IMR-90 (cell line): ENCODE results near the gene UNC5B. TPM values are rescaled to one million over a fixed set of nuclear protein-coding genes. Genes with fewer than 3 reads are reported as not detected.

Experiments used
- ATAC-seq: fragments of 200-7000 bp; cut with Tn5 transposase; 2 replicates; pipeline ENCODE4 v1.9.1; 2020; ENCODE audit warnings: low read depth, mild to moderate bottlenecking, moderate library complexity
- BruUV-seq: library from RNA; stranded (reverse); fragments of 400-500 nt; replicated peaks from 2 replicates; lab custom pipeline; 2021; lab: Mats Ljungman, UMichigan
- CTCF ChIA-PET: fragments of 300-600 bp; formaldehyde crosslinking; extraction: SDS; loops from one replicate; lab custom pipeline; 2021; ENCODE audit warnings: antibody characterized with exemption; lab: Yijun Ruan, JAX
- POLR2A ChIA-PET: fragments of 300-600 bp; sonication (Branson Sonifier 250); formaldehyde crosslinking; loops from one replicate; lab custom pipeline; 2022; ENCODE audit warnings: antibody characterized with exemption; ENCODE audit not compliant: unreplicated experiment; lab: Charles Lee
- DNase-seq: peaks from one replicate; pipeline ENCODE4 v3.0.0; 2013
- H2AFZ ChIP-seq: replicated peaks from 2 replicates; pipeline ENCODE3; 2013; ENCODE audit warnings: low read length, mild to moderate bottlenecking; ENCODE audit not compliant: poor library complexity
- H2AK5ac ChIP-seq: 2 replicates; pipeline ENCODE4 v1.6.1; 2013; ENCODE audit warnings: low read depth, low read length, inconsistent platforms
- H2AK9ac ChIP-seq: replicated peaks from 2 replicates; pipeline ENCODE3; 2013; ENCODE audit warnings: mild to moderate bottlenecking, low read depth, low read length, moderate library complexity; ENCODE audit not compliant: poor library complexity
- H2BK120ac ChIP-seq: 2 replicates; pipeline ENCODE4 v1.6.1; 2013; ENCODE audit warnings: low read depth, low read length, inconsistent platforms
- H2BK15ac ChIP-seq: 3 replicates; pipeline ENCODE4 v1.6.1; 2013; ENCODE audit warnings: low read depth, low read length, inconsistent platforms
- H2BK20ac ChIP-seq: 2 replicates; pipeline ENCODE4 v1.6.1; 2013; ENCODE audit warnings: low read depth, mild to moderate bottlenecking, inconsistent platforms, low read length, moderate library complexity
- H2BK5ac ChIP-seq: 2 replicates; pipeline ENCODE4 v1.6.1; 2013; ENCODE audit warnings: mild to moderate bottlenecking, low read depth, low read length, inconsistent platforms; ENCODE audit not compliant: poor library complexity, severe bottlenecking
- H3K14ac ChIP-seq: replicated peaks from 2 replicates; pipeline ENCODE4 v1.6.1; 2013; ENCODE audit warnings: low read depth, low read length, inconsistent platforms
- H3K18ac ChIP-seq: 2 replicates; pipeline ENCODE4 v1.6.1; 2013; ENCODE audit warnings: low read depth, low read length, control low read depth
- H3K23ac ChIP-seq: 2 replicates; pipeline ENCODE4 v1.6.1; 2013; ENCODE audit warnings: low read depth, low read length, inconsistent platforms
- H3K27ac ChIP-seq: 2 replicates; pipeline ENCODE4 v1.5.1; 2013; ENCODE audit warnings: mild to moderate bottlenecking, control low read depth, low read length; ENCODE audit not compliant: insufficient read depth
- H3K27me3 ChIP-seq: 2 replicates; pipeline ENCODE4 v1.6.1; 2013; ENCODE audit warnings: low read length; ENCODE audit not compliant: control insufficient read depth, insufficient read depth
- H3K36me3 ChIP-seq: 2 replicates; pipeline ENCODE4 v1.6.1; 2013; ENCODE audit warnings: low read length, mixed read lengths; ENCODE audit not compliant: control insufficient read depth, insufficient read depth
- H3K4ac ChIP-seq: 2 replicates; pipeline ENCODE4 v1.6.1; 2013; ENCODE audit warnings: low read depth, low read length, inconsistent platforms
- H3K4me1 ChIP-seq: 2 replicates; pipeline ENCODE4 v1.6.1; 2013; ENCODE audit warnings: low read length, mixed read lengths; ENCODE audit not compliant: control insufficient read depth, insufficient read depth
- H3K4me2 ChIP-seq: 2 replicates; pipeline ENCODE4 v1.6.1; 2013; ENCODE audit warnings: low read depth, mild to moderate bottlenecking, control low read depth, low read length, moderate library complexity
- H3K4me3 ChIP-seq: 2 replicates; pipeline ENCODE4 v1.5.1; 2013; ENCODE audit warnings: low read depth, mild to moderate bottlenecking, control low read depth, low read length, moderate library complexity; ENCODE audit not compliant: insufficient read depth
- H3K56ac ChIP-seq: 2 replicates; pipeline ENCODE4 v1.6.1; 2013; ENCODE audit warnings: low read length, inconsistent platforms; ENCODE audit not compliant: insufficient read depth; ENCODE audit errors: extremely low read depth
- H3K79me1 ChIP-seq, 2 experiments: 2 replicates each; pipeline ENCODE4 v1.6.1; 2013; ENCODE audit warnings: low read length in 2 of 2, inconsistent platforms in 1 of 2, low read depth in 1 of 2
- H3K9ac ChIP-seq: 2 replicates; pipeline ENCODE4 v1.6.1; 2013; ENCODE audit warnings: low read depth, low read length, control low read depth
- H3K9me1 ChIP-seq: 2 replicates; pipeline ENCODE4 v1.6.1; 2013; ENCODE audit warnings: low read length, inconsistent platforms; ENCODE audit not compliant: insufficient read depth
- H3K9me3 ChIP-seq: 2 replicates; pipeline ENCODE4 v1.6.1; 2013; ENCODE audit warnings: low read length; ENCODE audit not compliant: control insufficient read depth, insufficient read depth
- H4K20me1 ChIP-seq: 2 replicates; pipeline ENCODE4 v1.6.1; 2013; ENCODE audit warnings: low read length, inconsistent platforms; ENCODE audit not compliant: insufficient read depth
- H4K5ac ChIP-seq: 2 replicates; pipeline ENCODE4 v1.6.1; 2013; ENCODE audit warnings: mild to moderate bottlenecking, low read depth, low read length, control low read depth
- H4K8ac ChIP-seq, 2 experiments: 2 replicates each; pipeline ENCODE4 v1.6.1; 2013; ENCODE audit warnings: low read depth in 2 of 2, low read length in 2 of 2, control low read depth in 1 of 2, inconsistent platforms in 1 of 2
- H4K91ac ChIP-seq: 2 replicates; pipeline ENCODE4 v1.6.1; 2013; ENCODE audit warnings: low read depth, low read length, inconsistent platforms; ENCODE audit not compliant: insufficient read depth
- CEBPB ChIP-seq: IDR thresholded peaks from 2 replicates; pipeline ENCODE4 v1.6.1; 2012; ENCODE audit warnings: low read depth, low read length, improper control_type of control experiment
- CTCF ChIP-seq: conservative IDR thresholded peaks from 2 replicates; pipeline ENCODE4 v1.5.1; 2012; ENCODE audit warnings: mild to moderate bottlenecking, low read depth, low read length, improper control_type of control experiment
- ELK1 ChIP-seq: fragments of 150-350 bp; IDR thresholded peaks from 2 replicates; pipeline ENCODE4 v1.6.1; 2016; ENCODE audit warnings: low read depth, mild to moderate bottlenecking, low read length, moderate library complexity, borderline replicate concordance
- NFE2L2 ChIP-seq: fragments of 150-350 bp; IDR thresholded peaks from 2 replicates; pipeline ENCODE4 v1.6.1; 2016; ENCODE audit warnings: low read depth, mild to moderate bottlenecking, low read length
- POLR2A ChIP-seq: IDR thresholded peaks from 2 replicates; pipeline ENCODE4 v1.6.1; 2012; ENCODE audit warnings: mild to moderate bottlenecking, low read depth, low read length
- RAD21 ChIP-seq: IDR thresholded peaks from 2 replicates; pipeline ENCODE4 v1.6.1; 2012; ENCODE audit warnings: low read length, improper control_type of control experiment
- SMC3 ChIP-seq: fragments of 150-350 bp; IDR thresholded peaks from 2 replicates; pipeline ENCODE4 v1.6.1; 2016; ENCODE audit warnings: low read depth, mild to moderate bottlenecking, antibody characterized with exemption, low read length, moderate library complexity
- USF2 ChIP-seq: fragments of 150-350 bp; IDR thresholded peaks from 2 replicates; pipeline ENCODE4 v1.6.1; 2017; ENCODE audit warnings: mild to moderate bottlenecking, antibody characterized with exemption, low read length, low read depth
- WGBS, 2 experiments: methylation state at CpG; one replicate each; pipeline versions ENCODE4 v1.1.5 to v1.1.7; 2013; ENCODE audit warnings: missing lambda C conversion rate in 2 of 2; ENCODE audit not compliant: insufficient read length in 1 of 2; ENCODE audit errors: extremely low coverage in 2 of 2; 5-methylcytosine and 5-hydroxymethylcytosine counted together
- dilution Hi-C: fragments of 300-500 bp; cut with HindIII; formaldehyde crosslinking; loops from one replicate; pipeline ENCODE4 v1.14.3; 2018; ENCODE audit warnings: low sequenced_read_pairs; ENCODE audit not compliant: unreplicated experiment
- in situ Hi-C: fragments of 300-500 bp; cut with MboI; formaldehyde crosslinking; loops from 3 replicates; pipeline ENCODE4 v1.14.3; 2019; ENCODE audit warnings: low sequenced_read_pairs, inconsistent platforms, mixed read lengths
- intact Hi-C: fragments of 100-400 bp; cut with micrococcal nuclease; formaldehyde crosslinking; loops from 2 replicates; pipeline ENCODE4 v1.10.0; 2022
- polyA plus RNA-seq, 3 experiments: library from polyadenylated mRNA; depleted of rRNA; stranded (reverse); fragments of >200 nt; gene quantifications; 2 replicates each; pipeline ENCODE4 v1.2.3, GENCODE V29; 2012; ENCODE audit warnings: low replicate concordance in 1 of 3
- total RNA-seq: library from RNA; depleted of rRNA; stranded (reverse); fragments of >200 nt; gene quantifications from 2 replicates; pipeline ENCODE4 v1.2.3, GENCODE V29; 2012

UNC5B gene
- total and polyA plus RNA-seq, 2 of the 4 experiments (the other 2 are of a cell fraction): 1.6 to 4.2 TPM

- TF ChIP-seq CEBPB (peak; percentile 80), NFE2L2 (peak; percentile 25; the same call in 1 of the 2 replicates)
Observed at GRCh38 chr10:71260622-71261325, 48.4 kb downstream of the UNC5B start (continued).

GRCh38 chr10:71262027-71262426, 49.7 kb downstream of the UNC5B start:
- no peak overlapping the region for H3K27ac ChIP-seq
- no peaks in the 10 kb centered on the region; a peak in 1 of 4 replicates for H3K79me1 ChIP-seq
- CTCF ChIA-PET: no interaction called here
- TF ChIP-seq NFE2L2 (no peak), RAD21 (no peak), POLR2A (no peak), SMC3 (no peak), ELK1 (no peak), USF2 (no peak), CTCF (no peak)
- H4K8ac ChIP-seq: no peak overlapping the region
- H4K20me1 ChIP-seq: no peaks in the 10 kb centered on the region
- no peak overlapping the region for H2AK9ac ChIP-seq
- dilution Hi-C loops: no loop called here
- H2BK20ac ChIP-seq: no peak overlapping the region
- no peak for DNase-seq
- no TSS peak for BruUV-seq
- no peak overlapping the region for H3K4me3 ChIP-seq
- H3K23ac ChIP-seq: no peak overlapping the region
- no peak overlapping the region; the same call in 1 of the 2 replicates for H4K91ac ChIP-seq
- no peak overlapping the region for H2BK120ac ChIP-seq
- H3K4ac ChIP-seq: no peak overlapping the region; the same call in 1 of the 2 replicates
- intact Hi-C loops: no loop called here
- H3K4me1 ChIP-seq: peaks cover 31% of the 10 kb centered on the region
- no peak overlapping the region for H2AFZ ChIP-seq
- no peak overlapping the region for H2BK5ac ChIP-seq
- H4K5ac ChIP-seq: no peak overlapping the region
- no peak overlapping the region for H2BK15ac ChIP-seq
- POLR2A ChIA-PET: no interaction called here
- no peaks in the 10 kb centered on the region for H3K9me1 ChIP-seq
- no peaks in the 10 kb centered on the region for H3K36me3 ChIP-seq
- no peak overlapping the region for H3K14ac ChIP-seq
- no peak overlapping the region for H3K18ac ChIP-seq
- WGBS, 2 experiments: 60% methylated on average over 3 of the region's 8 CpGs; no CpG with 5 or more reads in 1 of the 2 experiments
- no peaks in the 10 kb centered on the region for H3K27me3 ChIP-seq
- H3K4me2 ChIP-seq: no peak overlapping the region
- no peaks in the 10 kb centered on the region for H3K9me3 ChIP-seq
- ATAC-seq: no peak
- no peak overlapping the region for H3K56ac ChIP-seq
- in situ Hi-C loops: no loop called here
- H2AK5ac ChIP-seq: no peak overlapping the region
- no peak overlapping the region for H3K9ac ChIP-seq
